Activated CD8-positive, alpha-beta memory T cell treated with anti-CD3 and anti-CD28 coated beads, Interleukin-2, amount 50 U/mL, for 1 hour (primary cell): ENCODE measurements around the gene UBAP2.
"Not testable (repeated sequence)": the region's sequence is repeated elsewhere in the genome, so short reads cannot be mapped to it uniquely, and the experiment has no call there.

ENCODE experiments used
- DNase-seq: peaks from one replicate; pipeline ENCODE4 v3.0.0-alpha.2; 2020; ENCODE audit errors: extremely low read depth

UBAP2 gene

GRCh38 chr9:33976414-33976813 lies 72.3 kb downstream of the UBAP2 start:
- no peak for DNase-seq

DNA sequence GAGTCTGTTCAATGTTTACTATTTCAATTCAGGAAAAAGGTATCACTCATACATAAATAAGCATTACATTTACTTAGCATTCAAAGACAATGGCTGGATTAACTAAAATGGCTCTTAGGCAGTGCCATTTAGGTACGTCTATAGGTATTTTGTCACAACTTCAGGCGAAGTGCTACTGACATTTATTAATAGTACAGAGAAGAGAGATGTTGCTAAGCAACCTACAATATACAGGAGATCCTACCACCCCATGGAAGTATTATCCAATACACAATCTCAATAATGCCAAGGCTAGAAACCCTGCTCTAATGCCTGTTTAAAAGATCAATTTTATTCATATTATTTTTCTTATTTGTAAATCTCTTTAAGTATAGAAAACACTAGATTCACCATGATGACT lies 76.0 kb downstream of the UBAP2 start:
- DNase-seq = no peak

- no peak for DNase-seq
Measured at GRCh38 chr9:33964086-33964768, 84.5 kb downstream of the UBAP2 start.

DNA sequence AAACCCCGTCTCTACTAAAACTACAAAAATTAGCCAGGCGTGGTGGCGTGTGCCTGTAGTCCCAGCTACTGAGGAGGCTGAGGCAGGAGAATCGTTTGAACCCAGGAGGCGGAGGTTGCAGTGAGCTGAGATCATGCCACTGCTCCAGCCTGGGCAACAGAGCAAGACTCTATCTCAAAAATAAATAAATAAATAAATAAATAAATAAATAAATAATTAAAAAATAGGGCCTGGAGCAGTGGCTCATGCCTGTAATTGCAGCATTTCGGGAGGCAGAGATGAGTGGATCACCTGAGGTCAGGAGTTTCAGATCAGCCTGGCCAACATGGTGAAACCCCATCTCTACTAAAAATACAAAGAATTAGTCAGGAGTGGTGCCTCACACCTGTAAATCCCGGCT lies 86.2 kb downstream of the UBAP2 start:
- not testable (repeated sequence) for DNase-seq

DNA sequence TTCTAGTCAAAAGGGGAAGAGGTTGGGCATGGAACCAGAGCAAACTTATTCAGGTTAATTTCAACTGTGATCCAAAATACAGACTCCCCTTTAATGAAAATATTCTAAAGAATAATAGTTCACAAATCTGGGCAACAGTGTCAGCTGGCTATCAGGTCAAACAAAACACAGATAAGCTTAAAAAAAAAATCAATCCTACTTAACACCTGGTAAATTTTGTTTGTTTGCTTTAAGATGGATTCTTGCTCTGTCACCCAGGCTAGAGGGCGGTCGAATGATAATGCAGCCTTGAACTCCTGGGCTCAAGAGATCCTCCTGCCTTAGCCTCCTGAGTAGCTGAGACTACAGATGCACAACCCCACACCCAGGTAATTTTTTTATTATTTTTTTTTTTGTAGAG lies 89.0 kb downstream of the UBAP2 start:
- no peak for DNase-seq

DNA sequence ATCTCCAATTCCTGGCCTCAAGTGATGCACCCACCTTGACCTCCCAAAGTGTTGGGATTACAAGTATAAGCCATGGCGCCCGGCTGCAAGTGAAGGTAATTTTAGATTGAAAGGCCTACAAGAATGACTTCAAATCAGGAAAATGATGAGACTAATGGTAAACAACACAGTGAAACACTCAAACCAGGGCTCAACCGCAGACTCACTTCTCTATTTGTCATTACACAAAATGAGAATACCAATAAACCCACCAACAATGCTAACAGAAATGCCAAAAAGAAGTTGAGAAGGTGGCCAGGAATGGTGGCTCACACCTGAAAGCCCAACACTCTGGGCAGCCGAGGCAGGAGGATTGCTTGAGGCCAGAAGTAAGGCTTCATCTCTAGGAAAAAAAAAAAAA lies 92.1 kb downstream of the UBAP2 start:
- no peak for DNase-seq

DNA sequence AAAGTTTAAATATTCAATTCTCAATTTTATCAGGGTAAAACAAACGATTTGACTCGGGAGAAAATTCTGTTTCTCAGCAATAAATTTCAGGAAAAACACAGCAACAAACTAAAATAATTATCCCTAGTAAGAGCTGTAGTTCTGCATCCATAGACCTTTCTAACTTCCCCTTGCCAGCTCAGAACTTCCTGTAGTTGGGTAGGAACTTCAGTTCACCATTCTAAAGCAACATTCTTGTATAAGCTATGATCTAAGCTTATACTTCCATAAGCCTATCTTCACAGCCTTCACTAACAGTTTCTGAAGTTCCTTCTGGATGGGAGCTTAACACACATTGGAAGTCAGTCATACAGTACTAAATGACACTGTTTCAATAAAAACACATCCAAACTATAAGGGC lies 96.6 kb downstream of the UBAP2 start:
- no peak for DNase-seq

DNA sequence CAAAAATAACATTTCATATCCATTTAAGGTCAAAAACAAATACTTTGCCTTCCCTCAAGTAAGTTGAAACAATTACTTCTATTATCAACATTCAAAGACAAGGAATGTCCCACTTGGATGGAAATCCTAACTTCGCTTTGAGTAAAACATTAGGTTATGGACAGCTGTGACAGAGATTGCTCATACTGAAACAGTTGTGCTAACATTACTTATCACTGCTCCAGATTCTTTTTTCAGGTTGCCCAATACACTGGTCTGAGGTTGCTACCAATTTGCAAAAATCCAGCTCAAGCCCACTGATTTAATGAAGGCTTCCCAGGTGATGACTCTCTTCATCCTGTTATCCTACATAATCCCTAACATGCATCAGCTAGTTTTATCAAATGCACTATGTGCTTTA lies 98.3 kb downstream of the UBAP2 start:
- no peak for DNase-seq

DNA sequence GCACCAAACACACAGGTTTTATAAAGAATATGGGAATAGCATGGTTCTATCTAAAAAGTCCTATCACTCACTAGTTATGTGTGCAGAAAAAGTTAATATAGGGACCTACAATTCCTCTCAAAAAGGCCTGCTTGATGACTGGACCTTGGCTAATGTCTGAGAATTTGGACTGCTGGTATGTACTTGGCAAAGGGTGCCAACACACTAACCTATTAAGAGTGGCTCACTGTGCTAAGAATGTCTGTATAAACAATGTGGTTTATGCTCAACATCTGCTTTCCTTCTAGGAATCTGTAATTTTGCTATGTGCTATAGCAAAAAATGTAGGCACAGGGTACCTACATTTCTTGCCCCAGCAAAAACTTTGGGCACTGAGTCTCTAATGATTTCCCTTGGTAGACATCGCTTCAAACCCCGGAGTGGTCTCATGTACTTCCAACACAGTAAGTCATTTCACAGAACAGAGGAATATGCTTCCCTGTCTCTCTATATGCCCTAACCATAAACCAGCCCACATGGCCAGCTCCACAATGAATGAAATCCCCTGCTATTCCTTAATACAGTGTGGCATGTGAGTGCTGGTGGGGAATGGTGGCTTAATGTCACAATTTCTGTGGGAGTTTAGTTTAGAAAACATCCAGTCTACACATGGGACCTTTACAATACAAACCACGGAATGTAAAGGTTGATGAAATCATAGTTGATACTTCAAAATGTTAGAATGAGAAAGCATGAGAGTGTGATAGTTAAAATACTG lies 101.7 kb downstream of the UBAP2 start:
- DNase-seq = no peak

DNA sequence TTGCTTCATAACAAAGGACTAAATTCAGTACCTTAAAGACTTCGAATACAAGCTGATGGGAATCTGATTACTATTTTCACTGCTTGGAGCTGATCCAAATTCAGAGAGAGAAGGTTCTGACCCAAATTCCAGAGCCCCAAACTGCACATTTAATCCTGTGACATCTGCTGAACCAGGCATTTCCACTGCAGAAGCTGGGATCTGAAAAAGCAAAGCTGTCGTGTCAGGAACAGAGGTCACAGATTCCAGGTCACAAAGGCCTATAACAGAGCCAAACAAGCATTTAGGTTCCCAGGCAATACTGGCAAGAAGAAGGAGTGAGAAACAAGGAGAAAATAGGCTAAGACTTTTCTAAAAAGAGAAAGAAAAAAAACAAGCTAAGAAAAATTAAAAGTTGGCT lies 105.3 kb downstream of the UBAP2 start:
- no peak for DNase-seq

- DNase-seq = no peak
Measured at GRCh38 chr9:33942471-33943083, 106.1 kb downstream of the UBAP2 start.

GRCh38 chr9:33939924-33940874 lies 108.5 kb downstream of the UBAP2 start:
- no peak for DNase-seq

DNA sequence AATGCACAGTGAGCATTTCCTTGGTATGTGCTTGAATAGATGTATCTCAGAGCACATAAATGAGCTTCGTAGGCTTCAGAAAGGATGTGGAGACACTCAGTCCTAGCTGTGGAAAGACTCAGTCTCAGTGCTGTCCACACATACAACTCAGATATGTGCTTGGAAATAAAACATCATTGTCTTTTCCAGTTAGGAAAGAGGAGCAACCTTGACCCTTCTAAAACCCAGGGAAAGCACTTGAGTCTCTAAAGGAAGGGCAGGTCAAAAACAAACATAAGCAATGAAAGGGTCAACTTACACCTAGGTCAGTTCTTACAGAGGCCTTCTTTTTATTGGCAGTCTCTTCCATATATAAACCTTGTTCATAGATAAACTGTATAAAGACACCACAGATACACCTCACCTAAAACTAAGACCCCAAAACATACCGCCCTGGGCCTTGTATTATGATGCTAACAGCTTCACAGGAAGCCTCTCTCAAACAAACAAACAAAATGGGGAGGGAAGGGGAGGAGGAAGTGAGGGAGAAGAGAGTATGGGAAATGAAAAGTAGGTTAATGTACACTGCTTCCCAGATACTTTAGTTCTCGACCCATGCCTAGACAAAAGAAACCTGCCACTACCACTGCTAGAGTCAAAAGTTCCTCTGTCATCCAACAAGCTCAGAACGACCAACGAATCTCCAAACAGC lies 114.4 kb downstream of the UBAP2 start:
- no peak for DNase-seq

- DNase-seq = no peak
Measured at GRCh38 chr9:33932078-33932807, 116.4 kb downstream of the UBAP2 start.

- DNase-seq = no peak
Measured at GRCh38 chr9:33931326-33931725, 117.4 kb downstream of the UBAP2 start.

DNA sequence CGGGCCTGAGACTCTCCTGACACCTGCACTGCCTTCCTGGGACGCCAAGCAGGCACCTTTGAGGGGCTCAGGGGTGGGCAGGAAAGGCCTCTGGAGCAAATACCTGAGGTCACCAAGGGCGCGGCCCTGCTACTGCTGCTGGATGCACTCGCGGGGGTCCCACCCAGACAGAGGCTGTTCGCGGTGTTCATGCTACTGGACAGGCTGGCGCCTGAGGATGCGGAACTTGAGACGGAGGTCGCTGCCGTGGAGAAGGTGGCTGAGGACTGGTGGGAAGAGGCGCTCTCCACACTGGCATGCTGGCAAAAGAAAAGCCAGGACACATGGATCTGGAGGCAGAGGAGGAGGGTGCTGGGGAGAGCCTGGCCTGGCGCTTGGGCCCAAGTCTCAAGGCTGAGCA lies 121.0 kb downstream of the UBAP2 start:
- no peak for DNase-seq

DNA sequence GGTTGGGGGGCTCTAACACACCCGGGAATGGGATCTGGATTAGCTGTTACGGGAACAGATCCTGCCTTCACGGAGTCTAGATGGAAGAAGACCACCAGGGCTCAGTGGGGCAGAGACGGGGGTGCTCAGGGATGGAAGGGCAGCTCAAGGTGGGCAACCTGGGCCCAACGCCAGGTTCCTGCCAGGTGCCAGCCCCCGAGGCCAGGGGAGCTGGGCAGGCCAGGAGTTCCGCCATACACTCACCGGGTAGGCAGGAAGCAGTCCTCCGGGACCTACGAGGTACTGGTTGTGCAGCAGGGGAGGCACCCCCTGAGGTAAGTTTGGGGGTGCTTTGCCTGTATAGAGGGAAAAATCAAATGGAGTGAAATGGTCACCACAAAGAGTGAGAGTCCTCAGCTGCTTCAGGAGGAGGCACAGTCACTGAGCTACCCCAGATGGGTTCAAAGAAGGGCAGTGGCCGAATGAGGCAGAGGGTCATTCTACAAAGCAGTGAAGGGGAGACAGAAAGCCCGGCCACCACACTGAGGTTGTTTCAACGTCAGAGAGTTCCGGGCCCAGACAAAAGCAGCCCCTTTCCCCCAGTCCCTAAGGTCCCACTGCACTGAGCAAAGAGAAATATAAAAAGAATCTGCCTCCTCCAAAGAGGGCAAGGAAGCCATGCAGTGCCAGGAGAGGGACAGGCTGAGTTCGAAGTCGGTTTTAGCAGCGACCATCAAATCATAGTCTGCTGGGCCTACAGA lies 121.8 kb downstream of the UBAP2 start:
- no peak for DNase-seq

DNA sequence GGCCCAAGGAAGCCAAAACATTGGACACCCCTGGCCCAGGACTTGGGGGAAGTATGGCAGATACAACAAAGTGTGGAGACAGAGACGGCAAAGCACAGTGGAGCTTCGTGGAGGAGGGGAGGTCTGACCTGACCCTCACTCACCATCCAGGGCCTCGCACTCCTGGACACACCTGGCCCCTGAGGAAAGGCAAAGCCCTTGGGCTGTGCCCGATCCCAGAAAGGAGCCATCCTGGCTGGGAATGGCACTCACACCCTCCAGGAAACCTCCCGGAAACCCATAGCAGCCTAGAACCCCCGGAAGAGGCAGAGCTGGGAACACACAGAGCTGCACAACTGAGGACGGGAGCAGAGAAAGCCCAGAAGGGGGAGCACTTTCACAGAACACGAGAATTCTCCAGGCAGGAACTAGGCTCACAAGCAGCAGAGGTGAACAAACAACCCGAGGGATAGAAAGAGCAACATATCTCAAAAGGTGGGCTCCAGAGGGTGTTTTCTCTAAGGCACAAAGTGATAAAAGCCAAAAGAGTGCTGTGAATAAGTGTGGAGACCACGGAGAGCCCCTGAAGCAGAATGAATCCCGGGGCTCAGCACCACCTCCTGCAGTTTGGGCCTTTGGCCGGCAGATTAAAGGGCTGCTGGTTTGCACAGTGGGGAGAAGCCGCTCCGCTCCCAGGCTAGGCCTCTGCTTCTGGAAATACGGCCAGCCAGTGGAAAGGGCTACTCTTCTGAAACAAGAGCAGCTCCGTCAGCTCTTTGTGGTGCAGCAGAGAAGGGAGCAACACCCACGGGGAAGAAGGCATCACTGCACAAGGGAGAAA lies 123.5 kb downstream of the UBAP2 start:
- no peak for DNase-seq
